Vagina (tissue), 2 donors: ENCODE data around the gene FGF4.

Experiments used
- CTCF ChIP-seq, 3 experiments: fragments of 450-650 bp in 2 of 3; fragments of 200-600 bp in 1 of 3; sonication (generic) in 1 of 3; IDR thresholded peaks; one replicate each; pipeline ENCODE4 v1.5.1; 2017 to 2019; ENCODE audit warnings: antibody characterized with exemption in 3 of 3, mild to moderate bottlenecking in 2 of 3, moderate library complexity in 2 of 3
- POLR2A ChIP-seq, 2 donors: fragments of 450-650 bp; IDR thresholded peaks; one replicate each; pipeline ENCODE4 v1.6.1; 2017; ENCODE audit warnings: antibody characterized with exemption in 2 of 2, mild to moderate bottlenecking in 2 of 2, moderate library complexity in 2 of 2

- TF ChIP-seq POLR2A (IDR thresholded peaks at IDR 0.05) (no peak), CTCF (IDR thresholded peaks at IDR 0.05) (no peak)
These were observed 27.4 kb upstream of the FGF4 start for GRCh38 chr11:69802590-69802989.
